Breast epithelium (tissue), 4 donors: ENCODE measurements around the gene FCRLA. TPM values are rescaled to one million over a fixed set of nuclear protein-coding genes. Genes with fewer than 3 reads are reported as not detected.

ENCODE experiments used
- DNase-seq, 2 donors: peaks; one replicate each; pipeline ENCODE4 v3.0.0-alpha.2; 2019; ENCODE audit warnings: low spot score in 2 of 2
- H3K27ac ChIP-seq, 2 donors: fragments of 200-600 bp; sonication (generic) in 1 of 2; one replicate each; pipeline ENCODE4 v1.5.1; 2016 to 2019; ENCODE audit warnings: mild to moderate bottlenecking in 1 of 2
- H3K27me3 ChIP-seq, 2 donors: fragments of 200-600 bp; sonication (generic) in 1 of 2; one replicate each; pipeline versions ENCODE4 v1.5.1 to v1.6.0; 2017 to 2019; ENCODE audit warnings: control low read depth in 1 of 2, mild to moderate bottlenecking in 1 of 2
- H3K36me3 ChIP-seq: fragments of 200-600 bp; one replicate; pipeline ENCODE4 v1.5.1; 2019
- H3K4me1 ChIP-seq, 2 donors: fragments of 200-600 bp; sonication (generic); one replicate each; pipeline ENCODE4 v1.5.1; 2016 to 2019; ENCODE audit warnings: control low read depth in 1 of 2
- H3K4me3 ChIP-seq, 3 donors: fragments of 200-600 bp; sonication (generic); 1 replicate in 2 of 3; 2 replicates in 1 of 3; pipeline ENCODE4 v1.5.1; 2016 to 2019; ENCODE audit warnings: mild to moderate bottlenecking in 3 of 3, moderate library complexity in 2 of 3
- H3K9me3 ChIP-seq, 2 donors: fragments of 200-600 bp; sonication (generic) in 1 of 2; one replicate each; pipeline ENCODE4 v1.5.1; 2016 to 2019; ENCODE audit warnings: control low read depth in 1 of 2
- POLR2A ChIP-seq: fragments of 450-650 bp; IDR thresholded peaks from one replicate; pipeline ENCODE4 v1.6.1; 2016; ENCODE audit warnings: antibody characterized with exemption, mild to moderate bottlenecking, moderate library complexity
- POLR2AphosphoS5 ChIP-seq, 3 donors: sonication (generic); formaldehyde crosslinking; IDR thresholded peaks; one replicate each; pipeline ENCODE4 v1.6.1; 2017; ENCODE audit warnings: antibody characterized with exemption in 3 of 3
- intact Hi-C: fragments of 100-400 bp; cut with DNase I; formaldehyde crosslinking; loops from one replicate; pipeline ENCODE4 v1.15.1; 2023; ENCODE audit warnings: low total_unique reads
- total RNA-seq, 3 donors: library from RNA; depleted of rRNA; stranded (reverse); fragments of >200 nt; gene quantifications; one replicate each; pipeline ENCODE4 v1.1.0, GENCODE V29; 2016
- TF ChIP-seq, protein P1 (sequence below), 3 donors: fragments of 450-650 bp; IDR thresholded peaks; one replicate each; pipeline ENCODE4 v1.5.1; 2016 to 2017; ENCODE audit warnings: antibody characterized with exemption in 3 of 3, mild to moderate bottlenecking in 3 of 3, moderate library complexity in 3 of 3

Gene FCRLA
- total RNA-seq, 3 donors from 2014 or later: 0.15 TPM; not detected in 2

DNA sequence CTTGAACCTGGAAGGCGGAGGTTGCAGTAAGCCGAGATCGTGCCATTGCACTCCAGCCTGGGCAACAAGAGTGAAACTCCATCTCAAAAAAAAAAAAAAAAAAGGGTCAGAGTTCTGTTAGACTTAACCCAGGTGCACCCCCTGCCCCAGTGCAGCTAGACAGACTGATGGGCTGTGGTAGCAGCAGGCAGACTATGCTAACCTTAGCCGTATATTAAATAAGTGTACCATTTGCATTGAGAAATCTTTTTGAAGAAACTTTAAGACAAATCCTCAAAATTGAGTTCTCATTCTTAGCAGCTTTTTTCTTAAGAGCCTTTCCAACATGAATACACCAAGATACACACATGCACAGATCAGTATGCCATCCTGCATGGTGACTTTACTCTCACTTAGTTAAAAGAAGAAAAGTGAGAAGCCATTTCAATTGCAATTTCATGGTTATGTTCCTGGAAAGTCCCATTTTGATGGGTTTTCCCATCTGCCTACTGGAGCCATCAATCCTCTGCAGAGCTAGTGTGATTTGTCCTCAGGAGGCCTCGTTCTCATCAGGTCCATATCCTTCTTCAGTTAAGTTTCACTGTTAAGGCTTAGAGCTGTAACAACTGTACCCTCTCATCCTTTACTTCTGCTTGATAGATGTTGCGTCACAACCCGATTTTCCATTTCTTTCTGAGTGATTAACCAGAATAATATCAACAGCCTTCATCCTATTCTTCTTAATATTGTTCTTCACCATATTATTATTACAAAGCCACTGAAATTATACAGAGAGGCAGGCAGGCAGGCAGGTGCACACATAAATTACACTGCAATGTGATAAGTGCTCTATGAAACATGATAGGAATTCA lies 21.6 kb downstream of the FCRLA start:
- no peak overlapping the region for H3K4me3 ChIP-seq
- intact Hi-C loops: no loop called here
- H3K27me3 ChIP-seq: no peaks in the 10 kb centered on the region
- TF ChIP-seq POLR2AphosphoS5 (IDR thresholded peaks at IDR 0.05) (no peak), POLR2A (no peak)
- TF ChIP-seq, protein P1, sequence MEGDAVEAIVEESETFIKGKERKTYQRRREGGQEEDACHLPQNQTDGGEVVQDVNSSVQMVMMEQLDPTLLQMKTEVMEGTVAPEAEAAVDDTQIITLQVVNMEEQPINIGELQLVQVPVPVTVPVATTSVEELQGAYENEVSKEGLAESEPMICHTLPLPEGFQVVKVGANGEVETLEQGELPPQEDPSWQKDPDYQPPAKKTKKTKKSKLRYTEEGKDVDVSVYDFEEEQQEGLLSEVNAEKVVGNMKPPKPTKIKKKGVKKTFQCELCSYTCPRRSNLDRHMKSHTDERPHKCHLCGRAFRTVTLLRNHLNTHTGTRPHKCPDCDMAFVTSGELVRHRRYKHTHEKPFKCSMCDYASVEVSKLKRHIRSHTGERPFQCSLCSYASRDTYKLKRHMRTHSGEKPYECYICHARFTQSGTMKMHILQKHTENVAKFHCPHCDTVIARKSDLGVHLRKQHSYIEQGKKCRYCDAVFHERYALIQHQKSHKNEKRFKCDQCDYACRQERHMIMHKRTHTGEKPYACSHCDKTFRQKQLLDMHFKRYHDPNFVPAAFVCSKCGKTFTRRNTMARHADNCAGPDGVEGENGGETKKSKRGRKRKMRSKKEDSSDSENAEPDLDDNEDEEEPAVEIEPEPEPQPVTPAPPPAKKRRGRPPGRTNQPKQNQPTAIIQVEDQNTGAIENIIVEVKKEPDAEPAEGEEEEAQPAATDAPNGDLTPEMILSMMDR (IDR thresholded peaks at IDR 0.05): no peak
- no peaks in the 10 kb centered on the region for H3K36me3 ChIP-seq
- H3K9me3 ChIP-seq: no peaks in the 10 kb centered on the region
- no peak overlapping the region for H3K27ac ChIP-seq
- H3K4me1 ChIP-seq: no peaks in the 10 kb centered on the region
- DNase-seq: no peak

GRCh38 chr1:161730050-161730564 lies 23.1 kb downstream of the FCRLA start:
- intact Hi-C loops: no loop called here
- H3K36me3 ChIP-seq: no peaks in the 10 kb centered on the region
- no peak overlapping the region for H3K4me3 ChIP-seq
- DNase-seq: no peak
- TF ChIP-seq POLR2AphosphoS5 (IDR thresholded peaks at IDR 0.05) (no peak), POLR2A (no peak)
- TF ChIP-seq, protein P1 (IDR thresholded peaks at IDR 0.05): no peak
- H3K27ac ChIP-seq: no peak overlapping the region
- H3K27me3 ChIP-seq: no peaks in the 10 kb centered on the region
- H3K4me1 ChIP-seq: no peaks in the 10 kb centered on the region
- H3K9me3 ChIP-seq: no peaks in the 10 kb centered on the region

GRCh38 chr1:161731241-161731640 lies 24.2 kb downstream of the FCRLA start:
- DNase-seq: no peak
- TF ChIP-seq POLR2A (no peak), POLR2AphosphoS5 (IDR thresholded peaks at IDR 0.05) (no peak)
- TF ChIP-seq, protein P1 (IDR thresholded peaks at IDR 0.05): no peak
- Histone ChIP-seq H3K9me3 (no peaks in the 10 kb centered on the region), H3K36me3 (no peaks in the 10 kb centered on the region), H3K27me3 (no peaks in the 10 kb centered on the region), H3K4me1 (no peaks in the 10 kb centered on the region), H3K27ac (no peak overlapping the region), H3K4me3 (no peak overlapping the region)
- intact Hi-C loops: no loop called here

DNA sequence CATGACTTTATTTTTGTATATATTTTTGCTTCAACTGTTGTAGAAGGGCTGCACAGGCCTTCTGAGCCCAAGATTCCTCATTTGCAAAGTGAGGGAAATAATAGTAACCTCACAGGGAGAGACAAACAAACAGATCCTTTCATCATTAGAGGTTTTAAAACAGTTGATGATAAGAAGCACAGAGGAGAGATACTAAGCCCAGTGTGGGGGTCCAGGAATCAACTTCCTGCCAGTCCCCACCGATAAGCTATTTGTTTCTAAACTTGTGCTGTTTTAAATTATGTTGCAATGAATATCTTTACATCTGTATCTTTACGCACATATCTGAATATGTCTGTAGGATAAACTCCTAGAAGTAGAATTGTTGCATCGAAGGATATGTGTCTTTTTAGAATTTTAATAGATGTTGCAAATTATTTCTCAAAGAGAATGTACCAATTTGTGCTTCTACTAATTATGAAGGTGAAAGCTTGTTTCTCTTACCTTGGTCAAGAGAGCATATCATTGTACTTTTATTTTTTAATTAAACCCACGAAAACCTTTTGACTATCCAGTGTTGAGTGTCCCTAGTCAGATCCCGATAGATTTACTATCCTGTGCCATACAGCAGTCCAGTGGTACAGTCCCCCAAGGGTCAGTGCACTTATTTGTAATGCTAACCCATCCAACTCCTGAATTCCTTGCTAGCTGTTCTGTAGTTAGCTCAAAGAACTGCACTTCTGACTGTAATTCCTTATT lies 25.1 kb downstream of the FCRLA start:
- Histone ChIP-seq H3K4me3 (no peak overlapping the region), H3K27ac (no peak overlapping the region), H3K9me3 (no peaks in the 10 kb centered on the region), H3K36me3 (no peaks in the 10 kb centered on the region), H3K27me3 (no peaks in the 10 kb centered on the region), H3K4me1 (no peaks in the 10 kb centered on the region)
- TF ChIP-seq POLR2AphosphoS5 (IDR thresholded peaks at IDR 0.05): no peak
- no peak for TF ChIP-seq POLR2A
- TF ChIP-seq, protein P1 (IDR thresholded peaks at IDR 0.05): no peak
- intact Hi-C loops: no loop called here
- DNase-seq: no peak

DNA sequence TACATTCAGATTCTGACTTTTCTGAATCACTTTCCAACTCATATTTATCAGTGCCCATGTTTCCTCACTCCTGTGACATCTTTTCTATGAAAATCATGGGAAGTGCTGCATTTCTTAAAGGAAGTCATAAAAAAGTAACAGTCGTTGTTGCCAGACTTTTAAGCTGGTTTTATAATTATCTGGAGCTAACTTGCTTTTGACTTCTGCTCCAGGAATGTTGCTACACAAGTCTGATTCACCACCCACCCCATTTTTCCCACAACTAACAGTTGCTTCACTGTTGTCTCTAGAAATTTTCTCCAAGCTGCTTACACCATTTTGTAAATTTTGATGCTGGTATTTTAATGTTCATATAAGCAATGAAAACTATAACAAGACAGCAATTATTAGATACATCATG lies 26.5 kb downstream of the FCRLA start:
- Histone ChIP-seq H3K27me3 (no peaks in the 10 kb centered on the region), H3K4me3 (no peak overlapping the region), H3K9me3 (no peaks in the 10 kb centered on the region), H3K36me3 (no peaks in the 10 kb centered on the region), H3K4me1 (no peaks in the 10 kb centered on the region), H3K27ac (peak overlapping the region; percentile 33 to 35)
- intact Hi-C loops: no loop called here
- DNase-seq: no peak
- TF ChIP-seq POLR2AphosphoS5 (IDR thresholded peaks at IDR 0.05): no peak
- no peak for TF ChIP-seq POLR2A
